PC-9 (cell line): ENCODE results near the gene C10orf143.

Experiments used
- CTCF ChIP-seq: fragments of 200-600 bp; sonication (generic); conservative IDR thresholded peaks from 2 replicates; pipeline ENCODE4 v1.6.1; 2017; ENCODE audit warnings: mixed run types, antibody characterized with exemption, mild to moderate bottlenecking, moderate library complexity
- EZH2 ChIP-seq: fragments of 200-600 bp; sonication (generic); IDR thresholded peaks from 2 replicates; pipeline ENCODE4 v1.8.0; 2017; ENCODE audit warnings: antibody characterized with exemption, low read depth

DNA sequence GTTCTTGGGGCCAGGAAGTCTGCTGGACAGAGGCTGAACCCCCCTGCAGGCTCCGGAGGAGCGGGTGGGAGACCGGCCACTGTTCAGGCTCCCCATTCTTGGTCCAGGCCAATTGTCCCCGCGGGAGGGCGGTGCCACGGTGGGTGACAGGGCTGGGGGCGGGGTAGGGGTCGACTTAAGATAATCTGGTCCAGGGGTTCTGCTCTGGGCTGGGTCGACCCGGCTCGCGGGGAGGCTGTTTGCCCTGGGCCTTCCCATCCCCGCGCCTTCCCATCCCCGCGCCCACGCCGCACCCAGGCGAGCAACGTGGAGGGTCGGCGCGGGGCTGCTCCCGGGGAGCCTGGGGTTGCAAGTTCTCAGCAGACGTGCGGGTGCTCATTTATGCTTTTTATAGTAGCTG is 18.3 kb upstream of the C10orf143 start:
- TF ChIP-seq CTCF (no peak), EZH2 (no peak)
